Liver (tissue), 9 donors: ENCODE data around the gene CCDC82. TPM values are rescaled to one million over a fixed set of nuclear protein-coding genes. Genes with fewer than 3 reads are reported as not detected.

ENCODE experiments used
- DNase-seq: peaks from one replicate; pipeline ENCODE4 v3.0.0-alpha.2; 2017; ENCODE audit warnings: low spot score
- H3K27ac ChIP-seq, 2 donors: one replicate each; pipeline ENCODE4 v1.7.0; 2013; ENCODE audit warnings: inconsistent platforms in 2 of 2, low read length in 2 of 2, control low read depth in 1 of 2, low read depth in 1 of 2, mild to moderate bottlenecking in 1 of 2
- H3K27me3 ChIP-seq, 4 donors: one replicate each; pipeline versions ENCODE4 v1.6.1 to v1.7.0; 2013; ENCODE audit warnings: low read length in 3 of 4, inconsistent platforms in 1 of 4, mild to moderate bottlenecking in 1 of 4, moderate library complexity in 1 of 4; ENCODE audit not compliant: control insufficient read depth in 4 of 4, insufficient read depth in 4 of 4
- H3K36me3 ChIP-seq, 4 donors: one replicate each; pipeline versions ENCODE4 v1.6.1 to v1.7.0; 2013; ENCODE audit warnings: low read length in 3 of 4, mild to moderate bottlenecking in 3 of 4, low read depth in 1 of 4, moderate library complexity in 1 of 4; ENCODE audit not compliant: control insufficient read depth in 4 of 4, insufficient read depth in 3 of 4
- H3K4me1 ChIP-seq, 4 donors: one replicate each; pipeline versions ENCODE4 v1.6.1 to v1.7.0; 2013; ENCODE audit warnings: low read length in 3 of 4, mild to moderate bottlenecking in 3 of 4, moderate library complexity in 1 of 4; ENCODE audit not compliant: control insufficient read depth in 4 of 4, insufficient read depth in 4 of 4
- H3K4me3 ChIP-seq, 3 donors: one replicate each; pipeline versions ENCODE4 v1.6.1 to v1.7.0; 2013; ENCODE audit warnings: low read length in 3 of 3, control low read depth in 1 of 3, low read depth in 1 of 3, mild to moderate bottlenecking in 1 of 3
- H3K9ac ChIP-seq, 2 donors: one replicate each; pipeline ENCODE4 v1.7.0; 2013; ENCODE audit warnings: low read length in 2 of 2, mild to moderate bottlenecking in 2 of 2, moderate library complexity in 2 of 2, control low read depth in 1 of 2, low read depth in 1 of 2
- H3K9me3 ChIP-seq, 4 donors: one replicate each; pipeline versions ENCODE4 v1.6.1 to v1.7.0; 2013; ENCODE audit warnings: low read length in 3 of 4; ENCODE audit not compliant: control insufficient read depth in 4 of 4
- EGR1 ChIP-seq, 2 donors: IDR thresholded peaks; 2 replicates each; pipeline ENCODE4 v1.6.1; 2016 to 2018; ENCODE audit warnings: antibody characterized with exemption in 2 of 2, low read depth in 2 of 2
- FOXA2 ChIP-seq: IDR thresholded peaks from 2 replicates; pipeline ENCODE4 v1.6.1; 2016; ENCODE audit warnings: antibody characterized with exemption
- HNF4A ChIP-seq, 2 donors: conservative IDR thresholded peaks; 2 replicates each; pipeline ENCODE4 v1.6.1; 2016; ENCODE audit warnings: antibody characterized with exemption in 2 of 2, mild to moderate bottlenecking in 2 of 2
- HNF4G ChIP-seq: IDR thresholded peaks from 2 replicates; pipeline ENCODE4 v1.6.1; 2016; ENCODE audit warnings: antibody characterized with exemption
- JUND ChIP-seq, 2 donors: IDR thresholded peaks; 2 replicates each; pipeline ENCODE4 v1.6.1; 2016; ENCODE audit warnings: antibody characterized with exemption in 2 of 2
- NR2F2 ChIP-seq: IDR thresholded peaks from 2 replicates; pipeline ENCODE4 v1.6.1; 2016; ENCODE audit warnings: antibody characterized with exemption
- RAD21 ChIP-seq, 2 donors: IDR thresholded peaks; 2 replicates each; pipeline ENCODE4 v1.6.1; 2016; ENCODE audit warnings: antibody characterized with exemption in 2 of 2, mild to moderate bottlenecking in 2 of 2
- RXRA ChIP-seq, 2 donors: IDR thresholded peaks; 2 replicates each; pipeline ENCODE4 v1.6.1; 2017 to 2018; ENCODE audit warnings: antibody characterized with exemption in 2 of 2, mild to moderate bottlenecking in 1 of 2
- SP1 ChIP-seq: IDR thresholded peaks from 2 replicates; pipeline ENCODE4 v1.6.1; 2018; ENCODE audit warnings: antibody characterized with exemption, mild to moderate bottlenecking
- TAF1 ChIP-seq: conservative IDR thresholded peaks from 2 replicates; pipeline ENCODE4 v1.6.1; 2016; ENCODE audit warnings: antibody characterized with exemption, mild to moderate bottlenecking
- YY1 ChIP-seq: IDR thresholded peaks from 2 replicates; pipeline ENCODE4 v1.6.1; 2016; ENCODE audit warnings: antibody characterized with exemption, mild to moderate bottlenecking
- WGBS: extraction: QIAGEN DNeasy Blood & Tissue Kit; methylation state at CpG from one replicate; pipeline ENCODE4 v1.1.7; 2013; 5-methylcytosine and 5-hydroxymethylcytosine counted together
- polyA plus RNA-seq, 2 donors: library from polyadenylated mRNA; stranded (reverse) in 1 of 2; unstranded in 1 of 2; fragments of 200-250 nt in 1 of 2; fragments of >200 nt in 1 of 2; fragmentation: Nextera tagmentation in 1 of 2; extraction: Ambion mirVana in 1 of 2; gene quantifications; one replicate each; pipeline versions ENCODE4 v1.2.1 to v1.2.3, GENCODE V29; 2013 to 2015
- total RNA-seq, 2 donors: library from RNA; depleted of rRNA; stranded (reverse); fragments of >200 nt; gene quantifications; one replicate each; pipeline ENCODE4 v1.2.3, GENCODE V29; 2014
- TF ChIP-seq, protein P1 (sequence below): IDR thresholded peaks from 2 replicates; pipeline ENCODE4 v1.6.1; 2016; ENCODE audit warnings: antibody characterized with exemption
- TF ChIP-seq, protein P2 (sequence below): IDR thresholded peaks from 2 replicates; pipeline ENCODE4 v1.6.1; 2016; ENCODE audit warnings: antibody characterized with exemption, mild to moderate bottlenecking
- TF ChIP-seq, protein P3 (sequence below): IDR thresholded peaks from 2 replicates; pipeline ENCODE4 v1.6.1; 2016; ENCODE audit warnings: antibody characterized with exemption
- TF ChIP-seq, protein P4 (sequence below): fragments of 150-350 bp; IDR thresholded peaks from 2 replicates; pipeline ENCODE4 v1.5.1; 2017; ENCODE audit warnings: improper control_type of control experiment, low read depth, low read length; ENCODE audit not compliant: missing input control
- donor health status: healthy.
- donor health status: healthy.
- donor health status: healthy.
- donor health status: healthy.
- donor health status: healthy.

CCDC82 gene
- total and polyA plus RNA-seq, 4 donors: 4.5 to 14.5 (median 11.0) TPM

DNA sequence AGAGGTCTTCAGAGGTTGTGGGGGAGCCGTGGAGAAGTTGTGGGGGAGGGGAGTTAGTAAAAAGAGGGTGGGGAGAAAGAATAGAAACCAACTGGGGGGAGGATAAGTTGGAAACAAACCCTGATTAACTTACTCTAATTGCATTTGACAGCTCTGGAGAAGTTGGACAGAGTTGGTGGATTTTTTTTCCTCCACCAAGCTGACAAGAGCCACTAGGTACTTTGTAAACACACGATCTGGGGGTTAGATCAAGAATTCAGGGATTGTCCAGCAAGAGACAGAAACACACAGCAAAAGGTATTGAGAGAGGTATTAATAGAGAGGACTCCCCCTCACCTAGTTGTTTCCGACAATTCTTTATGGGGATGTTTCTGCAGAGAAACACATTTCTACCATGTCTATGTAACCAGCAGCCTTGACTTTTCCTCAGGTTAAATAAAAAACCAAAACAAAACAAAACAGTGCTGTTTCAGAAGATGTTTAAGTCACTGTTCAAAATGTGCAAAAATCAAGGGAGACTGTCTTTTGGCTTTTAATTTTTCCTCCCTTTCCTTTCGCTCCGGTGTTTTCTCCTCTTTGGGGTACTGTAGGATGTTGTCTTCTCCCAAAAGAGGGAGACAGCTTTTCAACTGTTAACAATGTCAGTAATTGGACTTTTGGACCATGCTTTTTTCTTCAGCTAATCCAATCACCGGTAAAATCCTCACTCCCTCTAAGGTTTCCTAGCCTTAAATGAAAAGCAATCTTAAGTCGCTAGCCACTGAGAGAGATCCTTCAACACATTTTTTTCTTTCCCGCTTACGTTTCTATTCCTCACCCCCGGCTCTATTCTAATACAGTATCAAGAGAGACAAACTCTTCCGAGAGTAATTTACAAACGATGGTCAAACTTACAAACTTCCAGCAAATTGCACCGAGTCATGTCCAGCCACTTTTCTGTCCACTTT, 47.4 kb downstream of the CCDC82 start:
- TF ChIP-seq YY1 (no peak), HNF4A (conservative IDR thresholded peaks at IDR 0.05) (peak in 1 of 2 donors; percentile 29)
- TF ChIP-seq, protein P1, sequence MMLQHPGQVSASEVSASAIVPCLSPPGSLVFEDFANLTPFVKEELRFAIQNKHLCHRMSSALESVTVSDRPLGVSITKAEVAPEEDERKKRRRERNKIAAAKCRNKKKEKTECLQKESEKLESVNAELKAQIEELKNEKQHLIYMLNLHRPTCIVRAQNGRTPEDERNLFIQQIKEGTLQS: no peak
- WGBS: 3% methylated on average over 13 of the region's 13 CpGs

DNA sequence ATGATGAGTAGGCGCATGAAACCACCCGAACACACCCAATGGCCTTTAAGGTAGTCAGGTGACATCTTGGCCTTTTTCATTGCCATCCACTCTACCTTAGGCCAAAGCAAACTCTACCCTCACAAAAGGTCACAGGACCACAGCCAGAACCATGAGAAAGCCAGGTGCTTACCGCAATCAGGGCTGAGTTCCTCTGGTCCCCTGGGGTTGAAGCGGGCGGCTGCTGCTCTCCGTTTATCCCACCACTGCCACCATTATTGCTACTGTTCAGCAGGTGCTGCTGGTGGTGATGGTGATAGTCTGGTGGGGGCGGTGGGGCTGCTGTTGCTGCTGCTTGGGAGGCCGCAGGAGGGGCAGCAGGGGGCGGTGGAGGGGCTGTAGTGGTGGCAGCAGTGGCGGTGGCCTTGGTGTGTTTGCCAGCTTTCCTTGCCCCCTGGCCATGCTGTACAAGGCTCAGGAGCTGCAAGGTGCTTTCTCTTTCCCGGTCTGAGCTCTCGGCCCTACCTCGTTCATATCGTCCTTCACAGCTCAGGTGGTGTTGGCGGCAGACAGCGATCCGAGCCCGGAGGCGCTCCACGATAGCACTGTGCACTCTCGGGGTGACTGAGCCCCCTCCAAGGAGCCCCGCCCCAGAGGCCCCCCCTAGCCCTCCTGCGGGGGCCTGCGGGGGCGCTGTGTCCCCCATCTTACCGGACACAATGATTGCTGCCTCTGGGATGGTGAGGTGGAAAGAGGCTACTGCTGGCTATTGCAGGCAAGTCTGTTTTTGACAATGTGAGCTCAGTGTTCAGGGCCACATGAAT, 48.3 kb downstream of the CCDC82 start:
- Histone ChIP-seq H3K27me3 (no peaks in the 10 kb centered on the region), H3K9ac (peak overlapping the region in 1 of 2 donors; percentile 61), H3K4me1 (peaks cover 2 to 18% (median 6%) of the 10 kb centered on the region in 4 donors), H3K36me3 (no peaks in the 10 kb centered on the region), H3K9me3 (no peaks in the 10 kb centered on the region), H3K27ac (peak overlapping the region; percentile 13 to 74), H3K4me3 (peak overlapping the region in 2 of 3 donors; percentile 32 to 43)
- 49% methylated on average over 26 of the region's 26 CpGs for WGBS
- TF ChIP-seq, protein P2, sequence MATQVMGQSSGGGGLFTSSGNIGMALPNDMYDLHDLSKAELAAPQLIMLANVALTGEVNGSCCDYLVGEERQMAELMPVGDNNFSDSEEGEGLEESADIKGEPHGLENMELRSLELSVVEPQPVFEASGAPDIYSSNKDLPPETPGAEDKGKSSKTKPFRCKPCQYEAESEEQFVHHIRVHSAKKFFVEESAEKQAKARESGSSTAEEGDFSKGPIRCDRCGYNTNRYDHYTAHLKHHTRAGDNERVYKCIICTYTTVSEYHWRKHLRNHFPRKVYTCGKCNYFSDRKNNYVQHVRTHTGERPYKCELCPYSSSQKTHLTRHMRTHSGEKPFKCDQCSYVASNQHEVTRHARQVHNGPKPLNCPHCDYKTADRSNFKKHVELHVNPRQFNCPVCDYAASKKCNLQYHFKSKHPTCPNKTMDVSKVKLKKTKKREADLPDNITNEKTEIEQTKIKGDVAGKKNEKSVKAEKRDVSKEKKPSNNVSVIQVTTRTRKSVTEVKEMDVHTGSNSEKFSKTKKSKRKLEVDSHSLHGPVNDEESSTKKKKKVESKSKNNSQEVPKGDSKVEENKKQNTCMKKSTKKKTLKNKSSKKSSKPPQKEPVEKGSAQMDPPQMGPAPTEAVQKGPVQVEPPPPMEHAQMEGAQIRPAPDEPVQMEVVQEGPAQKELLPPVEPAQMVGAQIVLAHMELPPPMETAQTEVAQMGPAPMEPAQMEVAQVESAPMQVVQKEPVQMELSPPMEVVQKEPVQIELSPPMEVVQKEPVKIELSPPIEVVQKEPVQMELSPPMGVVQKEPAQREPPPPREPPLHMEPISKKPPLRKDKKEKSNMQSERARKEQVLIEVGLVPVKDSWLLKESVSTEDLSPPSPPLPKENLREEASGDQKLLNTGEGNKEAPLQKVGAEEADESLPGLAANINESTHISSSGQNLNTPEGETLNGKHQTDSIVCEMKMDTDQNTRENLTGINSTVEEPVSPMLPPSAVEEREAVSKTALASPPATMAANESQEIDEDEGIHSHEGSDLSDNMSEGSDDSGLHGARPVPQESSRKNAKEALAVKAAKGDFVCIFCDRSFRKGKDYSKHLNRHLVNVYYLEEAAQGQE: no peak
- no peak for TF ChIP-seq EGR1 (IDR thresholded peaks at IDR 0.05; ENCODE audit: low read depth in 2 of 2)
- TF ChIP-seq RXRA (IDR thresholded peaks at IDR 0.05): no peak
- TF ChIP-seq, protein P3, sequence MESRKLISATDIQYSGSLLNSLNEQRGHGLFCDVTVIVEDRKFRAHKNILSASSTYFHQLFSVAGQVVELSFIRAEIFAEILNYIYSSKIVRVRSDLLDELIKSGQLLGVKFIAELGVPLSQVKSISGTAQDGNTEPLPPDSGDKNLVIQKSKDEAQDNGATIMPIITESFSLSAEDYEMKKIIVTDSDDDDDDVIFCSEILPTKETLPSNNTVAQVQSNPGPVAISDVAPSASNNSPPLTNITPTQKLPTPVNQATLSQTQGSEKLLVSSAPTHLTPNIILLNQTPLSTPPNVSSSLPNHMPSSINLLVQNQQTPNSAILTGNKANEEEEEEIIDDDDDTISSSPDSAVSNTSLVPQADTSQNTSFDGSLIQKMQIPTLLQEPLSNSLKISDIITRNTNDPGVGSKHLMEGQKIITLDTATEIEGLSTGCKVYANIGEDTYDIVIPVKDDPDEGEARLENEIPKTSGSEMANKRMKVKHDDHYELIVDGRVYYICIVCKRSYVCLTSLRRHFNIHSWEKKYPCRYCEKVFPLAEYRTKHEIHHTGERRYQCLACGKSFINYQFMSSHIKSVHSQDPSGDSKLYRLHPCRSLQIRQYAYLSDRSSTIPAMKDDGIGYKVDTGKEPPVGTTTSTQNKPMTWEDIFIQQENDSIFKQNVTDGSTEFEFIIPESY: no peak
- no peak for TF ChIP-seq FOXA2
- no peak for TF ChIP-seq HNF4A (conservative IDR thresholded peaks at IDR 0.05)
- TF ChIP-seq RAD21 (IDR thresholded peaks at IDR 0.05): peak; percentile 28 to 38
- TF ChIP-seq, protein P4, sequence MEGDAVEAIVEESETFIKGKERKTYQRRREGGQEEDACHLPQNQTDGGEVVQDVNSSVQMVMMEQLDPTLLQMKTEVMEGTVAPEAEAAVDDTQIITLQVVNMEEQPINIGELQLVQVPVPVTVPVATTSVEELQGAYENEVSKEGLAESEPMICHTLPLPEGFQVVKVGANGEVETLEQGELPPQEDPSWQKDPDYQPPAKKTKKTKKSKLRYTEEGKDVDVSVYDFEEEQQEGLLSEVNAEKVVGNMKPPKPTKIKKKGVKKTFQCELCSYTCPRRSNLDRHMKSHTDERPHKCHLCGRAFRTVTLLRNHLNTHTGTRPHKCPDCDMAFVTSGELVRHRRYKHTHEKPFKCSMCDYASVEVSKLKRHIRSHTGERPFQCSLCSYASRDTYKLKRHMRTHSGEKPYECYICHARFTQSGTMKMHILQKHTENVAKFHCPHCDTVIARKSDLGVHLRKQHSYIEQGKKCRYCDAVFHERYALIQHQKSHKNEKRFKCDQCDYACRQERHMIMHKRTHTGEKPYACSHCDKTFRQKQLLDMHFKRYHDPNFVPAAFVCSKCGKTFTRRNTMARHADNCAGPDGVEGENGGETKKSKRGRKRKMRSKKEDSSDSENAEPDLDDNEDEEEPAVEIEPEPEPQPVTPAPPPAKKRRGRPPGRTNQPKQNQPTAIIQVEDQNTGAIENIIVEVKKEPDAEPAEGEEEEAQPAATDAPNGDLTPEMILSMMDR: peak; percentile 24
- TF ChIP-seq YY1: no peak
- TF ChIP-seq SP1: no peak
- TF ChIP-seq, protein P1: no peak
- TF ChIP-seq TAF1: no peak
- TF ChIP-seq JUND (IDR thresholded peaks at IDR 0.05): no peak
- no peak for TF ChIP-seq HNF4G
- TF ChIP-seq NR2F2: no peak
- no peak for DNase-seq

More for the DNA sequence above, 47.4 kb downstream of the CCDC82 start:
- no peaks in the 10 kb centered on the region for H3K27me3 ChIP-seq
- no peak for DNase-seq
- H3K36me3 ChIP-seq: no peaks in the 10 kb centered on the region
- H3K9me3 ChIP-seq: no peaks in the 10 kb centered on the region
- H3K4me3 ChIP-seq: peak overlapping the region; percentile 43 to 81 (median 59)
- H3K9ac ChIP-seq: peak overlapping the region; percentile 43 to 85
- H3K27ac ChIP-seq: peak overlapping the region; percentile 47 to 74
- peaks cover 2 to 18% (median 6%) of the 10 kb centered on the region in 4 donors for H3K4me1 ChIP-seq
